Measurements from ENCODE around the gene IFT122.
A peak's percentile ranks its signal among the peaks of the same experiment; 100 is the strongest.
"Not testable (repeated sequence)": the region's sequence is repeated elsewhere in the genome, so short reads cannot be mapped to it uniquely, and the experiment has no call there.

IFT122 gene

GRCh38 chr3:129439817-129440617 is at the start of gene IFT122, which contains the start of gene MBD4:
TSS of gene IFT122 (plus strand) at chr3:129440224. CDS start at chr3:129440331, 107 bp downstream.
TSS of gene MBD4 (minus strand) at chr3:129439948. CDS start at chr3:129439833, 115 bp downstream.
- DNase-seq, result peak; percentile 98

- DNase-seq, result not testable (repeated sequence)
Measured at GRCh38 chr3:129391583-129391982, 48.4 kb upstream of the IFT122 start.

GRCh38 chr3:129392106-129392887 is 47.7 kb upstream of the IFT122 start:
- not testable (repeated sequence) for DNase-seq

- no peak for DNase-seq
Measured at GRCh38 chr3:129393271-129393670, 46.8 kb upstream of the IFT122 start.

GRCh38 chr3:129393760-129394564 is 46.1 kb upstream of the IFT122 start:
- DNase-seq, result not testable (repeated sequence)

GRCh38 chr3:129398803-129399144 is 41.2 kb upstream of the IFT122 start:
- peak; percentile 66 for DNase-seq

GRCh38 chr3:129399145-129399894 is 40.7 kb upstream of the IFT122 start:
- DNase-seq, result peak; percentile 80

GRCh38 chr3:129399895-129400357 is 40.1 kb upstream of the IFT122 start:
- DNase-seq, result no peak

- DNase-seq, result no peak
Measured at GRCh38 chr3:129402210-129402609, 37.8 kb upstream of the IFT122 start.

GRCh38 chr3:129402616-129403015 is 37.4 kb upstream of the IFT122 start:
- no peak for DNase-seq

- DNase-seq, result no peak
Measured at GRCh38 chr3:129403450-129403849, 36.6 kb upstream of the IFT122 start.

- no peak for DNase-seq
Measured at GRCh38 chr3:129404130-129404529, 35.9 kb upstream of the IFT122 start.

GRCh38 chr3:129404610-129405009 is 35.4 kb upstream of the IFT122 start:
- DNase-seq, result no peak

GRCh38 chr3:129409541-129409940 is 30.5 kb upstream of the IFT122 start:
- no peak for DNase-seq

- DNase-seq, result no peak
Measured at GRCh38 chr3:129410971-129411370, 29.1 kb upstream of the IFT122 start.

GRCh38 chr3:129412542-129413198 is 27.4 kb upstream of the IFT122 start:
- no peak for DNase-seq

- not testable (repeated sequence) for DNase-seq
Measured at GRCh38 chr3:129413238-129413637, 26.8 kb upstream of the IFT122 start.

- no peak for DNase-seq
Measured at GRCh38 chr3:129413687-129414506, 26.1 kb upstream of the IFT122 start.

GRCh38 chr3:129415378-129415777 is 24.6 kb upstream of the IFT122 start:
- no peak for DNase-seq

- DNase-seq, result no peak
Measured at GRCh38 chr3:129415830-129416229, 24.2 kb upstream of the IFT122 start.

- DNase-seq, result no peak
Measured at GRCh38 chr3:129416415-129416814, 23.6 kb upstream of the IFT122 start.

All from activated CD8-positive, alpha-beta memory T cell treated with anti-CD3 and anti-CD28 coated beads, Interleukin-2, amount 50 U/mL, for 48 hours (primary cell).